ENCODE results near the gene DCPS.

- TF ChIP-seq CTCF (IDR thresholded peaks at IDR 0.05) (no peak), POLR2AphosphoS5 (IDR thresholded peaks at IDR 0.05; ENCODE audit: insufficient read depth in 1 of 2, low read depth in 1 of 2) (no peak)
Observed at GRCh38 chr11:126352163-126352562, 48.3 kb downstream of the DCPS start.
